Colonic mucosa (tissue), 4 donors: ENCODE measurements around the gene CHST8. TPM values are rescaled to one million over a fixed set of nuclear protein-coding genes. Genes with fewer than 3 reads are reported as not detected.

Experiments
- DNase-seq: peaks from one replicate; pipeline ENCODE4 v3.0.0-alpha.2; 2020
- H3K27ac ChIP-seq: fragments of 200-600 bp; one replicate; pipeline ENCODE4 v1.8.0; 2021
- H3K27me3 ChIP-seq: fragments of 200-600 bp; one replicate; pipeline ENCODE4 v1.8.0; 2021
- H3K36me3 ChIP-seq: fragments of 200-600 bp; one replicate; pipeline ENCODE4 v1.8.0; 2021
- H3K4me1 ChIP-seq: fragments of 200-600 bp; one replicate; pipeline ENCODE4 v1.8.0; 2021; ENCODE audit warnings: mild to moderate bottlenecking
- H3K4me3 ChIP-seq: fragments of 200-600 bp; one replicate; pipeline ENCODE4 v1.8.0; 2021
- H3K9ac ChIP-seq, 2 donors: one replicate each; pipeline ENCODE4 v1.7.0; 2013; ENCODE audit warnings: control low read depth in 2 of 2, low read depth in 2 of 2, low read length in 2 of 2
- H3K9me3 ChIP-seq: fragments of 200-600 bp; one replicate; pipeline ENCODE4 v1.8.0; 2021
- intact Hi-C: fragments of 100-400 bp; cut with DNase I; formaldehyde crosslinking; loops from one replicate; pipeline ENCODE4 v1.14.1; 2022
- total RNA-seq, 2 donors: library from RNA; stranded (reverse); fragmentation: NEBNext Ultra II Directional in 1 of 2; extraction: Animal tissue kit (Norgen Biotek cat#: 25700) in 1 of 2; gene quantifications; one replicate each; pipeline ENCODE4 v1.2.1, GENCODE V29; 2021
- TF ChIP-seq, protein P1 (sequence below): fragments of 200-600 bp; IDR thresholded peaks from one replicate; pipeline ENCODE4 v1.8.0; 2022; ENCODE audit warnings: antibody characterized with exemption, mild to moderate bottlenecking
- donor health status: healthy.
- donor health status: DM: no; HTN: no; CAD: no.
- donor health status: DM: no; HTN: no; CAD: no.

CHST8 gene
- total RNA-seq, 2 donors from 2014 or later, result not detected

DNA sequence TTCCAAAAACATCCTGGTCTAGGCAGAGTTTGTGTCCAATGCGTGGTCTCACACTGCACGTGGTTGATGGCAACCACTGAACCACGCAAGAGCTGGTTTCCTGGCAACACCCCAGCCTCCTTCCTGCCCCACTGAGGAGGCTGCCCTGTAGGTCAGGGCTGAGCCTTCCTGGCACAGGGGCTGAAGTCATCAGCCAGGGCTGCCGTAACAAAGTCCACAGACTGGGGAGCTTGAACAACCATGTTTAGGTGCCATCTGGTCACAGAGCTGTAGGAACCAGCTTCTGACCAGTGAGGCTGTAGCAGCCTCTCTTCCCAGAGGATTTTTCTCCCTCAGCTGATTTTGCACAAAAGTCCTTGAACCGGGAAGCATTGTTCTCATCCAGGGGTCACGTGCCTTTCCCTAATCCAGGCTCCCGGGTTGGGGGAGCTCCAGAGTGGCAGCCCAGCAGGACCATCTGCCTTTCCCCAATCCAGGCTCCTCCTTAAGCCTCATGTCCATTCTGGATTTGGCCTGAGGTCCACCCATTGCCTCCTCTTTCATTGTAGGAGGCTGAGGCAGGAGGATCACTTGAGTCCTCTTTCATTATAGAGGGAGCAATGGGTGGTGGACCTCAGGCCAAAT lies 53.9 kb downstream of the CHST8 start:
- TF ChIP-seq, protein P1, sequence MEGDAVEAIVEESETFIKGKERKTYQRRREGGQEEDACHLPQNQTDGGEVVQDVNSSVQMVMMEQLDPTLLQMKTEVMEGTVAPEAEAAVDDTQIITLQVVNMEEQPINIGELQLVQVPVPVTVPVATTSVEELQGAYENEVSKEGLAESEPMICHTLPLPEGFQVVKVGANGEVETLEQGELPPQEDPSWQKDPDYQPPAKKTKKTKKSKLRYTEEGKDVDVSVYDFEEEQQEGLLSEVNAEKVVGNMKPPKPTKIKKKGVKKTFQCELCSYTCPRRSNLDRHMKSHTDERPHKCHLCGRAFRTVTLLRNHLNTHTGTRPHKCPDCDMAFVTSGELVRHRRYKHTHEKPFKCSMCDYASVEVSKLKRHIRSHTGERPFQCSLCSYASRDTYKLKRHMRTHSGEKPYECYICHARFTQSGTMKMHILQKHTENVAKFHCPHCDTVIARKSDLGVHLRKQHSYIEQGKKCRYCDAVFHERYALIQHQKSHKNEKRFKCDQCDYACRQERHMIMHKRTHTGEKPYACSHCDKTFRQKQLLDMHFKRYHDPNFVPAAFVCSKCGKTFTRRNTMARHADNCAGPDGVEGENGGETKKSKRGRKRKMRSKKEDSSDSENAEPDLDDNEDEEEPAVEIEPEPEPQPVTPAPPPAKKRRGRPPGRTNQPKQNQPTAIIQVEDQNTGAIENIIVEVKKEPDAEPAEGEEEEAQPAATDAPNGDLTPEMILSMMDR, result no peak
- Histone ChIP-seq H3K27ac (no peak overlapping the region), H3K9ac (no peak overlapping the region), H3K9me3 (no peaks in the 10 kb centered on the region), H3K4me1 (no peaks in the 10 kb centered on the region), H3K36me3 (no peaks in the 10 kb centered on the region), H3K4me3 (no peak overlapping the region), H3K27me3 (no peaks in the 10 kb centered on the region)
- DNase-seq, result no peak
- intact Hi-C loops, result no loop called here

DNA sequence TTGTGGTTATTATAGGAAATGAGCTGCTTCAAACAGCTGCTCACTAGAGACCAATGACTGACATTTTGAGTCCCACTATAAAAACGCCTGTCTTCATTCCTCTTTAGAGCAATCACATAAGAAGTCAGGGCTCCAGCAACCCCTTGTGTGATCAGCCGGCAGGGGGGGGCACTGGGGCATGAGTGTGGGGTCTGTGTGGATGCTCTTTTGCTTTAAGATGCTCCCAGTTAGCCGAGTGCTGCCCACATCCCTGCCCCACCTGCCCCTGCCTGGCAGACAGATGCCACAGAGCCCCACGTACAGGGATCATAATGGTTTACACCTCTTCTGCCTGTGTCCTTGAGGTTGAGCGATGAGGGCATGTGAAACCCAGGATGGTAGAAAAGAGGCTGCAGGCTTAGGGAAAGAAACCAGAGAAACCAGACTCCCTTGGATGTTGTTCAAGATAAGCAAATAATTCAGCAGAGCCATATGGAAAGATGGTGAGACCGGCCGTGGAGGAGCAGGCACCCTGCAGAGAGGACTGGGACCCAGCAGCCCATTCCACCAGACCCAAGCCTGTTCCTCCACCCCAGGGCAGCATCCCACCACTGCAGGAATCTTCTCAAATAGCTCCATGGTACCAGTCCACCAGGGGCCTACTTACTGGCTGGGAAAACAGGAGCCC lies 55.4 kb downstream of the CHST8 start:
- TF ChIP-seq, protein P1, result no peak
- Histone ChIP-seq H3K27ac (no peak overlapping the region), H3K4me3 (no peak overlapping the region), H3K36me3 (no peaks in the 10 kb centered on the region), H3K27me3 (no peaks in the 10 kb centered on the region), H3K9me3 (no peaks in the 10 kb centered on the region), H3K9ac (no peak overlapping the region), H3K4me1 (no peaks in the 10 kb centered on the region)
- intact Hi-C loops, result no loop called here
- no peak for DNase-seq

DNA sequence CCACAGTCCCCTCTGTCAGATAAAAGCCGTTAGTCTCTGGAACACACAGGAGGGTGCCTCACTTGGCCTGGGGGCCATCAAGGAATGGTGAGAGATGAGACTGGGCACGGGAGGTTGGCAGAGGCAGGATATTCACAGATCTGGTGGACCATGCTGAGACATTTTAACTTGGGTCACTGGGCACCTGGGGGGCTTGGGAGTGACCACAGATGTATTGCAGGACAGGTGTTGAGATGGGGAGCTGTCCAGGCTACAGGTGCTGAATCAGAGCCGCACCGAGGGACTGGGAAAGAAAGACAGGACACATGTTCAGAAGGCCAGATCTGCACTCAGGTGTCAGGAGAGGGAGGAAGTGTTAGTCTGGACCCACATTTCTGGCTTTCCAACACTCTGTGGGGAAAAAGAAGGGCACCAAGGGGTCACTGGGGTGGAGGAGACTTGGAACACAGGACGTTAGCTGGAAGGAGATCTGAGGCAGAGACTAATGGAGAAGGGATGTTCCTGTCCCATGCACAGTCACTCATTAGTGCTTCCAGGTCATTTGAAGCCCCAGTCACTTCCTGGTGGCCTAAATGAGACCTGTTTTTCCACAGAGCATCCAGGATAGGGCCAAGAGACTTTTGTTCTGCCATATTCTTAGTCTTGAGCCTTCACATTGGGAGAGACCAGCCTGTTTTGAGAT lies 56.1 kb downstream of the CHST8 start:
- Histone ChIP-seq H3K9me3 (no peaks in the 10 kb centered on the region), H3K9ac (no peak overlapping the region), H3K4me1 (no peaks in the 10 kb centered on the region), H3K27me3 (no peaks in the 10 kb centered on the region), H3K27ac (no peak overlapping the region), H3K36me3 (no peaks in the 10 kb centered on the region), H3K4me3 (no peak overlapping the region)
- no peak for DNase-seq
- intact Hi-C loops, result no loop called here
- TF ChIP-seq, protein P1, result no peak

DNA sequence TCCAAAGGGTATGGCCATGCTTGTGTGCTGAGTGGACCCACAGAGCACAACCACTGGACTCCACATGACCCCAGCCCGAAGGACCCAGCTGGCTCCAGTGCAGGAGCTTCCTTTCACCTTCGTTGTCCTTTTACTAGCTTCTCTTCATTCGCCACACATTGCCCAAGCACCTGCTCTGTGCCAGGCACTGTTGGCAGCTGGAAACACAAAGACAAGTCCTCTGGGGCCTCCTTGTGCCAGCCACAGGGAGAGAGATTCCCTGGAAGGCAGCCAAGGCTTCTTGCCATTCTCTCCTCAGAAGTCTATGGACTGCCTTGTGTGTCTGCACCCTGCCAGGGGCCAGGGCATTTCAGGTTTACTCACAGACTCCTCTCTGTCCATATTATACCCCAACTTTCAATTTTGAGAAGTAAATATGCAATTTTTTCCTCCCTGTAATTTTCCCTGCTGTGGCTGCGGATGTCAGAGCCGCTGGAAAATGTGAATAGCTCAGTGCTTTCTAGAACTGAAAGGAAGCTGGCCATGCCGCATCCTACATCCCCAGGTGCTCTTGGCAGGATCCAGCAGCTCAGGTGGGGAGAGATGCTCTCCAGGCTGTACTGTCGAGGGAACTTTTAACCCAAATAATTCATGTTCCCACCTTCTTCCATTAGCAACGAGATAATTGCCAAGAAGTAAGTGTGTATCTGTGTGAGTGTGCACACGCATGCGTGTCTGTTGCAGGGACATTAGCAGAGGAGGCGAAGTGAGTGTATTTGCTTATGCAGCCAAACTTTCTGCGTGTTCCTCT lies 57.2 kb downstream of the CHST8 start:
- TF ChIP-seq, protein P1, result no peak
- no peaks in the 10 kb centered on the region for H3K36me3 ChIP-seq
- H3K27ac ChIP-seq, result no peak overlapping the region
- H3K4me1 ChIP-seq, result no peaks in the 10 kb centered on the region
- no peak overlapping the region for H3K9ac ChIP-seq
- H3K9me3 ChIP-seq, result no peaks in the 10 kb centered on the region
- no peaks in the 10 kb centered on the region for H3K27me3 ChIP-seq
- no peak for DNase-seq
- H3K4me3 ChIP-seq, result no peak overlapping the region
- intact Hi-C loops, result no loop called here

DNA sequence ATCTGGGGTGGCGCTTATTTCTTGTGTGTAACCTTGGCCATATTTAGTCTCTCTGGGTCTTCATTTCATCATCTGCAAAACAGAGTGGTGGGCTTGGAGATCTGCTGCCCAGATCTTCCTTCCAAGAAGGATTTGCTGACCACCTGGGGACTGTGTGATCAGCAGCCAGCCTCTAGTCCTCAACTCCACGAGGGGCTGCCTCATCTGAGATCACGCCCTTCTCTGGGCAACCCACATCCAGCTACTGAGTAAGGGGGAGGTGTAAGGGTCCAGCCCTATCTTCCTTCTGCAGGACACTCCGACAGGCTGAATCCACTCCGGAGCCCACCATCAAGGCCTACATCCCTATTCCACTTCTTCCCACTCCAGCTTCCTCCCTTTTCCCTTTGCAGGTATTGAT lies 57.9 kb downstream of the CHST8 start:
- Histone ChIP-seq H3K4me1 (no peaks in the 10 kb centered on the region), H3K27me3 (no peaks in the 10 kb centered on the region), H3K9ac (no peak overlapping the region), H3K9me3 (no peaks in the 10 kb centered on the region), H3K27ac (no peak overlapping the region), H3K4me3 (no peak overlapping the region), H3K36me3 (no peaks in the 10 kb centered on the region)
- TF ChIP-seq, protein P1, result no peak
- DNase-seq, result no peak
- intact Hi-C loops, result no loop called here
